ENCODE measurements around the gene CHST8. TPM values are rescaled to one million over a fixed set of nuclear protein-coding genes. Genes with fewer than 3 reads are reported as not detected.

CHST8 gene
- total and polyA plus RNA-seq, 2 of the 13 experiments (the other 11 are each of a cell fraction or from before 2014, with no cell fraction given): not detected

DNA sequence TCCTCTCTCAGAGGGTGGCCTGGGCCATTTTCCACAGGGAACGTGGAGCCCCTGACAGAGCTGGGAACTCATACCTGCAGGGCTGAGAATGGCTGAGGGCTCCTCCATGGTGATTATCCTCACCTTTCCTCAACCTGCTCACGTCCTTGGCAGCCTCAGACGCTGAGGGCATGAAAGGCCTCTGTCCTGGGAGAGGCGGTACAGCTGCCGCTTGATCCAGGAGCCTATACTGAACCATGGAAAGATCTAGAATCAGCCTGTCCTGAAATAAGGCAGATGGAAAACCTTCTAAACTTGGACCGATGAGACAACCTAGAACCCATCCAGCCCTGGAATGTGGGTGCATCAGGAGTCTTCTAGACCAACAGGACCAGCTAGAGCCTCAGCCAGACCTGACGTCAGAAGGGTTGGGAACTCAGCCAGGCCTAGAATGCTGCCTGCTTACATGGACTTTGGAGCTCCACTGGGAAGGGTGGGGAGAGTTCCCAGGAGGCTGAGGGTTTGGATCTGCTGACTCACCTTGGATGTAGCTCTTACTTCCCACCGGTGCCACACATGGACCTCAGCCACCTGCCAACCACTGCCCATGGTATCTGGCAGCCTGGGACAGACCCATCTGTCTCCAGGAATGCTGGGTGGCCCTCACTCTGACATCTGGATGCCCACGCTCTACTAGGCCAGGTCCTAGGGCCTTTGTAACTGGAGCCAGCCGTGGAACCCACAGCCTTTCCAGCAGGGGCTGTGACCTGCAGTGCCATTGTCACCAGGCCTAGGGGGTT, 182.5 kb downstream of the CHST8 start (continued):
- TF ChIP-seq, protein P1, sequence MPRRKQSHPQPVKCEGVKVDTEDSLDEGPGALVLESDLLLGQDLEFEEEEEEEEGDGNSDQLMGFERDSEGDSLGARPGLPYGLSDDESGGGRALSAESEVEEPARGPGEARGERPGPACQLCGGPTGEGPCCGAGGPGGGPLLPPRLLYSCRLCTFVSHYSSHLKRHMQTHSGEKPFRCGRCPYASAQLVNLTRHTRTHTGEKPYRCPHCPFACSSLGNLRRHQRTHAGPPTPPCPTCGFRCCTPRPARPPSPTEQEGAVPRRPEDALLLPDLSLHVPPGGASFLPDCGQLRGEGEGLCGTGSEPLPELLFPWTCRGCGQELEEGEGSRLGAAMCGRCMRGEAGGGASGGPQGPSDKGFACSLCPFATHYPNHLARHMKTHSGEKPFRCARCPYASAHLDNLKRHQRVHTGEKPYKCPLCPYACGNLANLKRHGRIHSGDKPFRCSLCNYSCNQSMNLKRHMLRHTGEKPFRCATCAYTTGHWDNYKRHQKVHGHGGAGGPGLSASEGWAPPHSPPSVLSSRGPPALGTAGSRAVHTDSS (CRISPR knock-in tag; conservative IDR thresholded peaks at IDR 0.05): no peak
- TF ChIP-seq REXO4 (CRISPR knock-in tag; IDR thresholded peaks at IDR 0.05; ENCODE audit: borderline replicate concordance) (no peak), KMT2B (CRISPR knock-in tag; IDR thresholded peaks at IDR 0.05) (no peak), XRCC5 (optimal IDR thresholded peaks at IDR 0.05; ENCODE audit: low read length) (peak; percentile 58), KDM2A (CRISPR knock-in tag; IDR thresholded peaks at IDR 0.05; ENCODE audit: borderline replicate concordance, low read depth) (no peak), GABPB1 (CRISPR knock-in tag; IDR thresholded peaks at IDR 0.05) (no peak), MYC (CRISPR knock-in tag; IDR thresholded peaks at IDR 0.05; ENCODE audit: borderline replicate concordance) (0 out of 2 replicates have a peak, but pooled peaks have one; percentile 30), ZNF788 (CRISPR knock-in tag; IDR thresholded peaks at IDR 0.05; ENCODE audit: borderline replicate concordance) (no peak)
- TF ChIP-seq, protein P2, sequence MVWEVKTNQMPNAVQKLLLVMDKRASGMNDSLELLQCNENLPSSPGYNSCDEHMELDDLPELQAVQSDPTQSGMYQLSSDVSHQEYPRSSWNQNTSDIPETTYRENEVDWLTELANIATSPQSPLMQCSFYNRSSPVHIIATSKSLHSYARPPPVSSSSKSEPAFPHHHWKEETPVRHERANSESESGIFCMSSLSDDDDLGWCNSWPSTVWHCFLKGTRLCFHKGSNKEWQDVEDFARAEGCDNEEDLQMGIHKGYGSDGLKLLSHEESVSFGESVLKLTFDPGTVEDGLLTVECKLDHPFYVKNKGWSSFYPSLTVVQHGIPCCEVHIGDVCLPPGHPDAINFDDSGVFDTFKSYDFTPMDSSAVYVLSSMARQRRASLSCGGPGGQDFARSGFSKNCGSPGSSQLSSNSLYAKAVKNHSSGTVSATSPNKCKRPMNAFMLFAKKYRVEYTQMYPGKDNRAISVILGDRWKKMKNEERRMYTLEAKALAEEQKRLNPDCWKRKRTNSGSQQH (CRISPR knock-in tag; IDR thresholded peaks at IDR 0.05; ENCODE audit: low read depth): no peak
- TF ChIP-seq, protein P3, sequence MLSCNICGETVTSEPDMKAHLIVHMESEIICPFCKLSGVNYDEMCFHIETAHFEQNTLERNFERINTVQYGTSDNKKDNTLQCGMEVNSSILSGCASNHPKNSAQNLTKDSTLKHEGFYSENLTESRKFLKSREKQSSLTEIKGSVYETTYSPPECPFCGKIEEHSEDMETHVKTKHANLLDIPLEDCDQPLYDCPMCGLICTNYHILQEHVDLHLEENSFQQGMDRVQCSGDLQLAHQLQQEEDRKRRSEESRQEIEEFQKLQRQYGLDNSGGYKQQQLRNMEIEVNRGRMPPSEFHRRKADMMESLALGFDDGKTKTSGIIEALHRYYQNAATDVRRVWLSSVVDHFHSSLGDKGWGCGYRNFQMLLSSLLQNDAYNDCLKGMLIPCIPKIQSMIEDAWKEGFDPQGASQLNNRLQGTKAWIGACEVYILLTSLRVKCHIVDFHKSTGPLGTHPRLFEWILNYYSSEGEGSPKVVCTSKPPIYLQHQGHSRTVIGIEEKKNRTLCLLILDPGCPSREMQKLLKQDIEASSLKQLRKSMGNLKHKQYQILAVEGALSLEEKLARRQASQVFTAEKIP (CRISPR knock-in tag; IDR thresholded peaks at IDR 0.05; ENCODE audit: borderline replicate concordance): no peak
- TF ChIP-seq, protein P4, sequence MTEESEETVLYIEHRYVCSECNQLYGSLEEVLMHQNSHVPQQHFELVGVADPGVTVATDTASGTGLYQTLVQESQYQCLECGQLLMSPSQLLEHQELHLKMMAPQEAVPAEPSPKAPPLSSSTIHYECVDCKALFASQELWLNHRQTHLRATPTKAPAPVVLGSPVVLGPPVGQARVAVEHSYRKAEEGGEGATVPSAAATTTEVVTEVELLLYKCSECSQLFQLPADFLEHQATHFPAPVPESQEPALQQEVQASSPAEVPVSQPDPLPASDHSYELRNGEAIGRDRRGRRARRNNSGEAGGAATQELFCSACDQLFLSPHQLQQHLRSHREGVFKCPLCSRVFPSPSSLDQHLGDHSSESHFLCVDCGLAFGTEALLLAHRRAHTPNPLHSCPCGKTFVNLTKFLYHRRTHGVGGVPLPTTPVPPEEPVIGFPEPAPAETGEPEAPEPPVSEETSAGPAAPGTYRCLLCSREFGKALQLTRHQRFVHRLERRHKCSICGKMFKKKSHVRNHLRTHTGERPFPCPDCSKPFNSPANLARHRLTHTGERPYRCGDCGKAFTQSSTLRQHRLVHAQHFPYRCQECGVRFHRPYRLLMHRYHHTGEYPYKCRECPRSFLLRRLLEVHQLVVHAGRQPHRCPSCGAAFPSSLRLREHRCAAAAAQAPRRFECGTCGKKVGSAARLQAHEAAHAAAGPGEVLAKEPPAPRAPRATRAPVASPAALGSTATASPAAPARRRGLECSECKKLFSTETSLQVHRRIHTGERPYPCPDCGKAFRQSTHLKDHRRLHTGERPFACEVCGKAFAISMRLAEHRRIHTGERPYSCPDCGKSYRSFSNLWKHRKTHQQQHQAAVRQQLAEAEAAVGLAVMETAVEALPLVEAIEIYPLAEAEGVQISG (CRISPR knock-in tag; IDR thresholded peaks at IDR 0.05): 0 out of 2 replicates have a peak, but pooled peaks have one; percentile 20
- TF ChIP-seq, protein P5, sequence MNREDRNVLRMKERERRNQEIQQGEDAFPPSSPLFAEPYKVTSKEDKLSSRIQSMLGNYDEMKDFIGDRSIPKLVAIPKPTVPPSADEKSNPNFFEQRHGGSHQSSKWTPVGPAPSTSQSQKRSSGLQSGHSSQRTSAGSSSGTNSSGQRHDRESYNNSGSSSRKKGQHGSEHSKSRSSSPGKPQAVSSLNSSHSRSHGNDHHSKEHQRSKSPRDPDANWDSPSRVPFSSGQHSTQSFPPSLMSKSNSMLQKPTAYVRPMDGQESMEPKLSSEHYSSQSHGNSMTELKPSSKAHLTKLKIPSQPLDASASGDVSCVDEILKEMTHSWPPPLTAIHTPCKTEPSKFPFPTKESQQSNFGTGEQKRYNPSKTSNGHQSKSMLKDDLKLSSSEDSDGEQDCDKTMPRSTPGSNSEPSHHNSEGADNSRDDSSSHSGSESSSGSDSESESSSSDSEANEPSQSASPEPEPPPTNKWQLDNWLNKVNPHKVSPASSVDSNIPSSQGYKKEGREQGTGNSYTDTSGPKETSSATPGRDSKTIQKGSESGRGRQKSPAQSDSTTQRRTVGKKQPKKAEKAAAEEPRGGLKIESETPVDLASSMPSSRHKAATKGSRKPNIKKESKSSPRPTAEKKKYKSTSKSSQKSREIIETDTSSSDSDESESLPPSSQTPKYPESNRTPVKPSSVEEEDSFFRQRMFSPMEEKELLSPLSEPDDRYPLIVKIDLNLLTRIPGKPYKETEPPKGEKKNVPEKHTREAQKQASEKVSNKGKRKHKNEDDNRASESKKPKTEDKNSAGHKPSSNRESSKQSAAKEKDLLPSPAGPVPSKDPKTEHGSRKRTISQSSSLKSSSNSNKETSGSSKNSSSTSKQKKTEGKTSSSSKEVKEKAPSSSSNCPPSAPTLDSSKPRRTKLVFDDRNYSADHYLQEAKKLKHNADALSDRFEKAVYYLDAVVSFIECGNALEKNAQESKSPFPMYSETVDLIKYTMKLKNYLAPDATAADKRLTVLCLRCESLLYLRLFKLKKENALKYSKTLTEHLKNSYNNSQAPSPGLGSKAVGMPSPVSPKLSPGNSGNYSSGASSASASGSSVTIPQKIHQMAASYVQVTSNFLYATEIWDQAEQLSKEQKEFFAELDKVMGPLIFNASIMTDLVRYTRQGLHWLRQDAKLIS (CRISPR knock-in tag; IDR thresholded peaks at IDR 0.05): no peak
- TF ChIP-seq, protein P6, sequence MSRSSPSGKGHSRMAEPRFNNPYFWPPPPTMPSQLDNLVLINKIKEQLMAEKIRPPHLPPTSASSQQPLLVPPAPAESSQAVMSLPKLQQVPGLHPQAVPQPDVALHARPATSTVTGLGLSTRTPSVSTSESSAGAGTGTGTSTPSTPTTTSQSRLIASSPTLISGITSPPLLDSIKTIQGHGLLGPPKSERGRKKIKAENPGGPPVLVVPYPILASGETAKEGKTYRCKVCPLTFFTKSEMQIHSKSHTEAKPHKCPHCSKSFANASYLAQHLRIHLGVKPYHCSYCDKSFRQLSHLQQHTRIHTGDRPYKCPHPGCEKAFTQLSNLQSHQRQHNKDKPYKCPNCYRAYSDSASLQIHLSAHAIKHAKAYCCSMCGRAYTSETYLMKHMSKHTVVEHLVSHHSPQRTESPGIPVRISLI (CRISPR knock-in tag; IDR thresholded peaks at IDR 0.05; ENCODE audit: borderline replicate concordance): no peak

Measured in HepG2 (cell line).